Measurements from ENCODE around the gene MAN2B2.

MAN2B2 gene

DNA sequence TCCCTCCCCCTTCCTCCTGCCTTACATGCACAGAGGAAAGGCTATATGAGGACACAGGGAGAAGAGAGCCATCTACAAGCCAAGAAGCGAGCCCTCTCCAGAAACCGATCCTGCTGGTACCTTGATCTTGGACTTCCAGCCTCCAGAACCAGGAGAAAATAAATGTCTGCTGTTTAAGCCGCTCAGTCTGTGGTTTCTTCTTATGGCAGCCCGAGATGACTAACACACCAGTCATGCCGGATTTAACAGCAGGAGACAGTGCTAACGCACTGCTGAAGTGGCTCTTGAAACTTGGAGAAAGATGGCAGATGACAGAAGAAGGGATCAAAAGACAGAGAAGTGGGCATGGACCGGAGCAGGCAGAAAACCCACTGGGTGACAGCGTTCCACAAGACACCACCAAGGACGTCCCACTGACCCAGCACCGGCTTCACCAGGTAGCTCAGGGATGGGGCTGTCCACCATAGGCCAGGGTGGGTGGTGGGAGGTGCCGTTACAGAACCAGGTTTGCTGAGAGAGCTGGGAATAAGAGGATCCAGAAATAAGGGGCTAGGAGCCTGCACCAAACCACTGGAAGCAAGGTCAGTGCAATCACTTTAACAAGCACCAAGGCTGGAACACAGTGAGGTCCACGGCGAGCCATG, 6.2 kb upstream of the MAN2B2 start:
- no peak for DNase-seq

DNA sequence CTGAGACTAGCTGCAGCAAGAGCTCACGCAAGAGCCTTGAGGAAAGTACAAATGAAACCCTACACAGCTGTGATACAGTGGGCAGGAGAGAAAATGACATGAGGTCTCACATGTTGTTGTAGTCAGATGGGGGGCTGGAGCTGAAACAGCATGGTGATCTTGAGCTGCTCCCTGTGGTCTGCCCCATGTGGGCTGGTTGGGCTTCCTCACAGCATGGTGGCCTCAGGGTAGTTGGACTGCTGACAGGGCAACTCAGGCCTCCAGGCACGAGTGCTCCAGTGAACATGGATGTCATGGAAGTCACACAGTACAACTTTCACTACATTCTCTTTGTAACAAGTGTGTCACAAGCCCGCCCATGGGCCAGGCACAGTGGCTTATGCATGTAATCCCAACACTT, 3.4 kb upstream of the MAN2B2 start:
- DNase-seq = no peak

DNA sequence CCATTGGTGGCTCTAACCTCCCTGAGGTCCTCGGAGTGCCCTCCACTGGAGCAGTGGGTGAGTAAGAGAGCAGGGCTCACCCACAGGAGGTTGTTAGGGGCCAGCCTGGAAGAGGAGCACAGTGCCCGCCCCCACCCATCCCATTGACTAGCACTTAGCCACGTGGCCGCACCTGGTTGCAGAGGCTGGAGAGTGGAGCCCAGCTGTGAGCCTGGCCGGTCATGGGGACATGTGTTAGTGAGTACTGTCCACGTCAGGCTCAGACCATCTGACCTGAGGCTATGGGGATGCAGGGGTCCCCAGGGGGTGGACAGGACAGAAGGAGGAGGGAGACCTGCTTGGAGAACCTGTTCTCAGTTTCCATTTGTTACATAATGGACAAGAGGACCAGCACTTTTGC, 1.4 kb upstream of the MAN2B2 start:
- DNase-seq = no peak

DNA sequence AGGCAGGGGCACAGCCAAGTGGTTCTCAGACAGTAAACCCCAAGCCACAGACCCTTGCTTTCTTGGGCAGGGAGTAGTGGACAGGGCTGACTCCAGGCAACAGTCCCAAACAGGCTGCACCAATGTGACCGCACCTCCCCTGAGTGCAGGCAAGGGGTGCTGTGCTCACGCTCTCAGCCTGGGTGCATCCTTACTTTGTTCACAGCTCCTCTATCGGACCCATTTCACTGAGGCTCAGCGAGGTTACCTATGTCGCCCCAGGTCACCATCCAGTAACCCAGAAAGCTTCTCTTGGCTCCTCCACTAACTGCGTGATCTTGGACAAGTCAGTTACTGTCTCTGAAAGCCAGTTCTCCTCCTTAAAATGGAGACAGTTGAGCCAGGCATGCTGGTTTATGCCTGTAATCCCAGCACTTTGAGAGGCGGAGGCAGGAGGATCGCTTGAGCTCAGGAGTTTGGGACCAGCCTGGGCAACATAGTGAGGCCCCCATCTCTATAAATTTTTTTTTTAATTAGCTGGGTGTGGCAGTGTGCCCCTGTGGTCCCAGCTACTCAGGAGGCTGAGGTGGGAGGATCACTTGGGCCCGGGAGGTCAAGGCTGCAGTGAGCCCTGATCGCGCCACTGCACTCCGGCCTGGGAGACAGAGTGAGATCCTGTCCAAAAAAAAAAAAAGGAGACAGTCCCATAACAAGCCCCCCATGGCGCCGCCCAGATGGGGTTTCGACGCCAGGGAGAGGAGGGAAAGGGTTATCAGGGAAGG, 823 bp upstream of the MAN2B2 start:
- no peak for DNase-seq

DNA sequence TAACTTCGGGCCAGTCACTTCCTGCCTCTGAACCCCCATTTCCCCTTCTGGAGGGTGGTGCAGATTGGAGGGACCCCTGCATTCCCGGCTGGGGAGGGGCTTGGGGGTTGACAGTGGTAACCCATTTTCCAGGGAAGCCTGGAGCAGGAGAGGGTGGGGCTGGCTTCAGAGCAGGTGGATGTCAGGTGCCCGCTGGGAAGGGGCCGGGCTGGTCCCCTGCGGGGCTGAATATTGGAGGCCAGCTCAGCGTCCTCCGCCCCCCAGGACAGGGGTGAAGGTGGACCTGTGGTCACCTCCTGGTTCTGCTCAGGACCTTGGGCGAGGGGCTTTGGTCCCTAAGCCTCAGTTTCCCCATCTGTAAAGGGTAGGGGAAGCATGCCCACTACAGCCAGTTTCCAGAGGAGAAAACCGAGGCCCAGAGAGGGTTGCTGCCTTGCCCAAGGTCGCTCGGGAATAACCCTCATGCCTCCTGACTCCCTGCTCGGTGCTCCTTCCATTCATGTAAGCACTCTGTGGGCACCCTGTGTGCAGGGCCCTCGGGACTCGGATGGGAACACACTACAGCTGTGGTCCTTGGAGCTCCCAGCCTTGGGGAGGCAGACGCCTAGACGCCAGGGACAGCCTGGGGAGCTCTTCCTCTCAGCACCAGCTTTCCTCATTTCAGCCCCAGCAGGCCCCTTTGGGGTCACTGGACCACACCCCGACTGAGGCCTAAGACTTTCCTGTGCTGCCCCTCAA, 683 bp downstream of the MAN2B2 start:
- no peak for DNase-seq

DNA sequence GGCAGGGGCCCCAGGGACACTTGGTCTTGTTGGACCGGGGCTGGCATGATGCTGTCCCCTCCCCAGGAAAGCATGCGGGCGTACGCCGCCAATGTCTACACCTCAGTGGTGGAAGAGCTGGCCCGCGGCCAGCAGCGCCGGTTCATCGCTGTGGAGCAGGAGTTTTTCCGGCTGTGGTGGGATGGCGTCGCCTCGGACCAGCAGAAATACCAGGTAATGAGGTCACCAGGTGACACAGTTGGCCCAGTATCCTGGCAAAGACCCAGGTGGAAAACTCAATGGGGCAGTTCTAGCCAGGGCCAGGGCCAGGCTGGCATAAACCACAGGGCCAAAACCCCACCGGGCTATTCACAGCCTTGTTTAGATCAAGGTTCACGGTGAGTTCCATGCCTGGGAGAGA, 1.5 kb downstream of the MAN2B2 start:
- DNase-seq = no peak

DNA sequence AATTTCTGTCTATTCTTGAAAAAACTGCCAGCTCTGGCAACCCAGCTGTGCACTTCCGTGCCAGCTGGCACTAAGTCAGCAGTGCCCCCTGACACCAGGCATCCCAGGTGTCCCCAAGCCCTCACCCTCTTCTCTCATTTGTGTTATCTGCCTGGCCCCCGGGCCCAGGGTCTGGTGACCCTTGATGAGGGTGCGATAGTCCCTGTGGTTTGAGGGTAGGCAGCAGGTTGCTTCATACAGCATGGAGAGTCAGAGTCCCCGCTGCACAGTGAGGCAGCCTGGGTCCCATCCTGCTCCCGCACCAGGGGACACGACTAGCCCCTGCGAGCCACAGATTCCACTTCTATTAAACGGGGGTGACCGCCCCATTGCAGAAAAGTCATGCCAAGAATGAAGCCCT, 1.9 kb downstream of the MAN2B2 start:
- DNase-seq = no peak

DNA sequence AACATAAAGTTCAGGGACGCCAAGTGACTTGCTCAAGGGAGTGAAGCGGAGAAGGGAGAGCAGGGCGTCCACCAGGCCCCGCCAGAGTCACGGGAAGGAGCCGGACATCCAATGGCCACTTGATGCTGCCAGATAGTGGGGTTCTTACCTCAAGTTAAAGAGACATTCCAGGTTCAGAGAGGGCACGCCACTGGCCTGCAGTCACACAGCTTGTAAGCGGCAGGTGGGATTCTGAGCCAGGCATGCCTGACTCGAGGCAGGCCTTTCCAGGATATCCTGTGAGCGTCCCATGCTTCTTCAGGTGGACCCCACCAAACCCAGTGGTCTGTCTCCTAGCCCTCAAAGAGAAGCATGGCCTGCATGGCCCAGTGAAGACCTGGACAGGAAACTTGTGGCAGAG, 2.4 kb downstream of the MAN2B2 start:
- no peak for DNase-seq

DNA sequence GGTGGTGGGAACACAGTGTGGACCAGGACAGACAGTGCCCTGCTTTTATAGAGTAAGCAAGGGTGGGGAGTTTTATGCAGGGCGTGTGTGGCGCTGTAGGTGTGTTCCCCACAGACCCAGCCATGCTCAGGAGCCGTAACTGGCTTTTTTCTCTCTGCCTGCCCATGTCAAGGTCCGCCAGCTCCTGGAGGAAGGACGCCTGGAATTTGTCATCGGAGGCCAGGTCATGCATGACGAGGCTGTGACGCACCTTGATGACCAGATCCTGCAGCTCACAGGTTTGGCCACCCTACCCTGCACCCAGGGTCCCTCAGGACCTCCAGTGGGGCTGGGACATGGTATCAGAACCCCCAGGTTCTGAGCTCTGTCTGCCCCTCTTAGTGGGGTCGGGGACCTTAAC, 3.2 kb downstream of the MAN2B2 start:
- DNase-seq = no peak

DNA sequence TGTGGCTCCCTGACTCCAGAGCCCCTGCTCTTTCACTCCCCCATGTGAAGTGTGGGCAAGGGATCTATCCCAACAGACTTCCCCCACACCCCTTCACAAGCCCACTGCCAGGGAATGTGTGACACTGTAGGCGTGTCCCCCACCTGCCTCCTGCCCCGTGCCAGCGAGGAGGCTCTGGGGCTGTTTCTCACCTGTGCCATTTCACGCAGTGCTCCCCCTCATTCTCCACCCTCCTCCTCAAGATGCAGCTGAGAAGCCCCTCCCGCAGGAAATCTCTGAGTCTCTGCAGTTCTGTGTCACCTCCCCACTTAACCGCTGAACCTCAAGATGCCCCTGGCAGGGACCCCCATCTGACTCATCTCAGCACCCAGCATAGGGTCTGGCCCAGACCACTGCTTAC, 5.4 kb downstream of the MAN2B2 start:
- DNase-seq = no peak

DNA sequence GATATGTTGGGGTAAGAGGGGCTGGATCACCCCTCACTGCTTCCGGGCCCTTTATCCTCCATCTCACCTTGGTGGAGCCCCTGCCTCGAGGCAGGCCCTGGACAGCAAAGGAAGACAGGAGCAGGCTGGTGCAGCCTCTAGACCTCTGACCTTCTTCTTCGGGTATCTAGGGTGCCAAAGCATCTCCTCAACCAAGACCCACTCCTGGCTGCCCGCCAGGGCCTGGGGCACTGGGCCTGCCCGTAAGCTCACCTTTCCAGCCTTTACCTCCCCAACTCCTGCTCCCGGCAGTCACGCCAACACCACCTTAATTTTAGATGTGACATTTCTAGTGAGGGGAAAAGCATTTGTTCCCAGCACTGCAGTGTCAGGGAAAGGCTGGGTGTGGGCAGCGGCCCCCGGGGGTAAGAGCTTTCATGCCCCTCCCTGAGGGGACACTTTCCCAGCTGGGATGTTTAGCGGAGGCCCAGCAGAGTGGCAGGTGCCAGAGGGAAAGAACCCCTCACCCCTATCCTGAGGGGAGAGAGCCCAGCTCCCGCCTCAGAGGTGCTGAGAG, 6.7 kb downstream of the MAN2B2 start:
- no peak for DNase-seq

DNA sequence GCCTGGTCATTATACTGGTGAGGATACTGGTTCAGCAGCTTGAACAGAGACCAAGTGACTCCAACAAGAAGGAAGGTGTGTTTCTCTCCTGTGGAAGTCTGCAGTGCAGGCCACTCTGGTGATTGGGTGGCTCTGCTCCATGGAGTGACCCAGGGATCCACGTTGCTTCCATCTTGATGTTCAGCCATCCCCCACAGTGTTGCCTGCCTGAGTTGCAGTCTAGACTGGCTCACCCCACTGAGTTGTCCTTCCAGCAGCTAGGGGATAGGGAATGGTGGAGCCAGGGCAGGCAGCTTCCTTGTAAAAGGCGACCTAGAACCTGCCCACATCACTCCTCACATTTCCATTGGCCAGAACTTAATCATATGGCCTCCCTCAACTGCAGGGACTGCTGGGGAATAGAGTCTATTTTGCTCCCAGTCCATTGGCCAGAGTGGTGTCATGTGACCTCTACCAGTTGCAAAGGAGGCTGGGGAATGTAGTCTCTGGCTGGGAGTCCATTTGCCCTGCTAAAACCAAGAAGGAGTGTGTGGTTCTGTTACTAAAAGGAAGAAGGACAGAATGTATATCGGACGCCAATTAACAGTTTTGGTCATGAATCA, 8.0 kb downstream of the MAN2B2 start:
- no peak for DNase-seq

DNA sequence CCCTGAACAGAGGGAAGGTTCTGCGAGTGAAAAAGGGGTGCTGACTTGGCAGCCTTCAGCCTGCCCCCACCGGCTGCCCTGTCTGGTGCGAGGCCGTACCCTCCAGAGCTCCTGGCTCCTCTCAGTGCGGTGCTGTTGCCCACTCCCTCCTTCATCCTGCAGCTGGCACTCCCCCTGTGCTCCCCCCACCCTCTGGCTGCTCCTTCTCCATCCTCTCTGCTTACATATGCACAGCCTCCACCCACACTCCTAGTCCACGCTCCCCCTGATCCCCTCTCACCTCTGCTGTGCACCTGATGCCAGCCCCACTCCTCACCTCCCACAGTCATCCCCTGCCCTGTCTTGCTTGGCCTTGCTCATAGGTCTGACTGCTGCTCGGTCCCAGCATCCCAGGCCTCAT, 9.9 kb downstream of the MAN2B2 start:
- DNase-seq = no peak

DNA sequence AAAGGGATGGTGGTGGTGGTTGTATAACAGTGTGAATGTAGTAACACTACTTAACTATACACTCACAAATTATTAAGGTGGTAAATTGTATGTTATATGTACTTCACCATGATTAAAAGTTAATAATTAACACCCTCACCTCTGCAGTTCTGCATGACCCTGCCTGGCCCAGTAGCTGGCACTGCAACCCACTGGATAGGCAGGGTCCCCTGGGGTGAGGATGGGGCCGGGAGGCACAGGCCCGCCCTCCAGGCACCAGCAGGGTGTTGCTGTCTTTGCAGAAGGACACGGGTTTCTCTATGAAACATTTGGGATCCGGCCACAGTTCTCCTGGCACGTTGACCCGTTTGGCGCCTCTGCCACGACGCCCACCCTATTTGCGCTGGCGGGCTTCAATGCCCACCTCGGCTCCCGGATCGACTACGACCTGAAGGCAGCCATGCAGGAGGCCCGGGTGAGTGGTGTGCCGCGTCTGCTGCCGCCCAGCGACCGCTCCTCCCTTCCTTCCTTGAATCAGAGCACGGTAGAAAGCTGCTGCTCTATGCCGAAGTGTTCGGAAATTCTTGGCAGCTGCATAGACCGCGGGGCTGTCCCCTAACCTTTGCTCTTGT, 11.8 kb downstream of the MAN2B2 start:
- DNase-seq = no peak

DNA sequence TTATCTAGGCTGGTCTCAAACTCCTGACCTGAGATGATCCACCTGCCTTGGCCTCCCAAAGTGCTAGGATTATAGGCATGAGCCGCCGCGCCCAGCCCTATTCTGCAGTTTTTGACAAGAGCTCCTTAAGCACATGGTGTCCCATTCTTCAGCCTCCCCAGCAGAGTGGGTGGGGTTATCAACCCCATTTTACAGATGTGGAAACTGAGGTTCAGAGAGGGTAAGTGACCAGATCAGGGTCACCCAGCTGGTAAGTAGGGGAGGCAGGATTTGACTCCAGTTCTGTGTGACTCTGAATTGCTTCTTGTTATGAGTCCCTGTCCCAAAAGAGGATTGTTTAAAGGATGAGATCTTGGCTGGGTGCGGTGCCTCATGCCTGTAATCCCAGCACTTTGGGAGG, 14.5 kb downstream of the MAN2B2 start:
- DNase-seq = no peak

DNA sequence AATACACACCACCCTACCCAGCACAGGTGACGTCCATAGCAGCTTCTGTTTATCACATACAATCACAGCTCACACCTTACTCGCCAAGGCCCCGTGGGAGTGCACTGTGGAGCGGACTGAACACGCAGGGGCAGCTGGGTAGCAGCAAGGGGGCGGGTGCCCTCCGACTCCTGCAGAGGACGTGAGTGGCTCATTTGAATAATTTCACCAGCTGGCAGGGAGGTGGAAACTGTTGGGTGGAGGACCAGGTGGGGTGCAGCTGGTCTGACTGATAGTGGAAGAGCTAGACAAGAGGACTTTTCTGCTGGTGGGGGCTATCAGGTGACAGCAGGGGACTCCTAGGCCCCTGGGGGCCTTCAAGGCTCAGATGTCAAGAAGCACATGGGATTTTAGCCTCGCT, 16.3 kb downstream of the MAN2B2 start:
- DNase-seq = no peak

DNA sequence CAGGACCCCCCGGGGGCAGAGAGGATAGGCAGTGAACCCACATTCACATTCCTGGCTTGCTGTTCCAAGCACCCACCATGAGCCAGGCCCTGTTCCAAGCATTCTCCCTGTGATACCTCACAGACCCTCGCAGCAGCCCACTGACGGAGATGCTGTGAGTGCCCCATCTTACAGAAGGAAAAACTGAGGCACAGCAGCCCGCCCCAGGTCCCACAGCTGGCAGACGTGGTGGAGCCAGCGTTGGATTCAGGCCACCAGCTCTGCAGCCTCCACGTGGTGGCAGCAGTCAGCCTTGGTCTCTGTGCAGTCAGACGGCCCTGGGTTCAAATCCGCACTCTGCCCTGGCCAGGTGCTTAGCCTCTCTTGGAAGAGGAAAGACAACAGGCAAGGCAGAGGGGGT, 16.8 kb downstream of the MAN2B2 start:
- no peak for DNase-seq

DNA sequence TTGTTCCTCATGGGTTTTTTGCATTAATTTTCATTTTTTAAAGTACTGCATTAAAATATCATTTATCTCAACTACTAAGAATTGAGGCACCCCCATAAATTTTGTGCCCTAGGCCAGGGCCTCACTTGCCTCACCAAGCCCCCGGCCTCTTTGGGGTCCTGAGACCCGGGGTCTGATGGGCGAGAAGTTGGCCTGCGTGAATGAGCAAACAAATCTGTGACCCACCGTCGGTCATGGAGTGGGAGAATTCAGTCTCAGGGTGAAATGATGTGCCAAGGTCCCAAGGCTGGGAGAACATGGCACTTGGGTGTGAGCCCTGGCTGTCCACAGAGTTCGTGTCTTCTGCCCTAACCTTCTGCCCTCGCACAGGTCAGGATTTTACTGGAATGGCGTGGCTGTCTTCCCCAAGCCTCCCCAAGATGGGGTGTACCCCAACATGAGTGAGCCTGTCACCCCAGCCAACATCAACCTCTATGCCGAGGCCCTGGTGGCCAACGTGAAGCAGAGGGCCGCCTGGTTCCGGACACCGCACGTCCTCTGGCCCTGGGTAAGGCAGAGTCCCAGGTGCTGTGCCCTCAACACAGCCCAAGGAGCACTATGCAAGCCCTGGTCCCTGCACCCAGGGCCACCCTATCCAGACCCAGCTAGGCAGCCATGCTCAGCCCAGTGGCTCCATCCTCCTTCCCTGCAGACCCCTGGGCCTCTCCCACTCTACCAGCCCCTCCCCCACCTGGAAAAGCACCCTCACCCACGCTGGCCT, 18.0 kb downstream of the MAN2B2 start:
- no peak for DNase-seq

DNA sequence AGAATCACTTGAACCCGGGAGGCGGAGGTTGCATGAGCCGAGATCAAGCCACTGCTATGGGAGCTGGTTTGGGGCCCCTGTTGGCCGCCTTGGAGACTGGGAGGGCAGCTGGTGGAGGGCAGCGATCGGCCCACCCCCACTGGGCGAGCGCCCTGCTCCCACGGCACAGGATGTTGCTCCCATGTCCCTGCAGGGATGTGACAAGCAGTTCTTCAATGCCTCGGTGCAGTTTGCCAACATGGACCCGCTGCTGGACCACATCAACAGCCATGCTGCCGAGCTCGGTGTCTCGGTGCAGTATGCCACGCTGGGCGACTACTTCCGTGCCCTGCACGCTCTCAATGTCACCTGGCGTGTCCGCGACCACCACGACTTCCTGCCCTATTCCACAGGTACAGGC, 19.4 kb downstream of the MAN2B2 start:
- DNase-seq = no peak

DNA sequence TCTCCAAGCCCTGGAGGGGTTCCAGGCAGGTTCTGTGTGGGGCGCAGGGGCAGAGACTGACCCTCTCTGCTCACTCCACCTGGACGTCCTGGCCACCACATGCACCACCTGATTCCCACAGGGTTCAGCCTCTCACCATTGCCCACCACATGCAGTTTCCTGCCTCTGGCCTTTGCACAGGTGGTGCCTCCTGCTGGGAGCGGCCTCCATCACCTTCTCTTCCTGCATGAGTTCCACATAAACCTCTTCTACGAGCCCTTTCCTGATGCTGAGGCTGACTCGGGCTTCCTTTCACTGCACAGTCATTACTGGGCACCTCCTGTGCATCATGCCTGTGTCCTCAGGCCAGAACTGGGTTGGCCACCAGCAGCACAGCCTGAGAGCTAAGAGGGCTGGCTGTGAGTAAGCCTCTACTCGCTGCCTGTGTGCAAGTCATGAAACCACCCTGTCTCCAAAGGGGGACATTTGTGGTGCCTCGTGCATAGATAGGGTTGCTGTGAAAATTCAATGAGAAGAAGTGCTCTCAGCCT, 19.9 kb downstream of the MAN2B2 start:
- no peak for DNase-seq

DNA sequence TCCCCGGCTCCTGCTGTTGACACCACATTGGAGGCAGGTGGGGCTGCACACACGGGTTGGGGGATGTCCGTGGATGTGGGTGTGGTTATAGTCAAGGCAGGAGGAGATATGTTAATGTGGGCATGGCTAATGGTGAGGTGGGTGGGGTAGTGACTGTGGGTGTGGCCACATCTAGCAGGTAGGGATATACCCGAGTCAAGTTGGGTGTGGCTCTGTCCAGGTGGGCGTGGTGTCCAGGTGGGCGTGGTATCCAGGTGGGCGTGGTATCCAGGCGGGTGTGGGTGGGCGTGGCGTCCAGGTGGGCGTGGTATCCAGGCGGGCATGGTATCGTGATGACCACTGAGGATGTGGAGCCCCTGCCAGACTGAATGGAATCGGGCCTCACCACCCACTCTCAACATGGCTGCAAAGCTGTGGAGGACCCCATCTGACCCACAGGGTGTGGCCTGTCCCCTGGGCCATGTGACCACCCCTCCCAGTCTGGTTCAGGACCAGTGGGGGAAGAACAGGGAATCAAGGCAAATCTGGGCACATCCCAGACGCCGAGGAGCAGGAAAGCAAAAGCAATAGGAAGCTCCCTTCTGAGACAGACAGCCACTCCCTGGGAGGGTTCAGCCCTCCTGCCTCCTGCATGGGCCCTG, 21.0 kb downstream of the MAN2B2 start:
- no peak for DNase-seq

DNA sequence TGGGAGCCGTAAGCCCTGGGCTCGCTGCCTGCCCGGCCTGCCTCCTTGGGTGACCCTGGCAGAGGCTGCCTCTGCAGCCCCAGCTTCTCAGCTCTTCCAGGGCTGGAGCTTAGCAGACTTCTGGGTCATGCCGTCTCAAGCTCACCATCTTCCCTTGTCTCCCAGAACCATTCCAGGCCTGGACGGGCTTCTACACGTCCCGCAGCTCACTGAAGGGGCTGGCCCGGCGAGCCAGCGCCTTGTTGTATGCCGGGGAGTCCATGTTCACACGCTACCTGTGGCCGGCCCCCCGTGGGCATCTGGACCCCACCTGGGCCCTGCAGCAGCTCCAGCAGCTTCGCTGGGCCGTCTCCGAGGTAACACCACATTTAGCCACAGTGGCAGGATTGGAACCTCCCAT, 22.0 kb downstream of the MAN2B2 start:
- no peak for DNase-seq
